VCaP (cell line): ENCODE results near the gene RIMS3.
A peak's percentile ranks its signal among the peaks of the same experiment; 100 is the strongest.

ENCODE experiments used
- H3K27ac ChIP-seq: fragments of 450-650 bp; 2 replicates; pipeline ENCODE4 v1.5.1; 2017
- CTCF ChIP-seq: fragments of 450-650 bp; conservative IDR thresholded peaks from 2 replicates; pipeline ENCODE4 v1.5.1; 2017; ENCODE audit warnings: mild to moderate bottlenecking, moderate library complexity

The RIMS3 gene

GRCh38 chr1:40618108-40618507, 47.4 kb downstream of the RIMS3 start:
- no peak overlapping the region for H3K27ac ChIP-seq
- no peak for TF ChIP-seq CTCF

GRCh38 chr1:40612345-40612831, 53.1 kb downstream of the RIMS3 start:
- peak; percentile 94 for TF ChIP-seq CTCF
- H3K27ac ChIP-seq: no peak overlapping the region

GRCh38 chr1:40610156-40610555, 55.3 kb downstream of the RIMS3 start:
- no peak for TF ChIP-seq CTCF
- H3K27ac ChIP-seq: no peak overlapping the region

DNA sequence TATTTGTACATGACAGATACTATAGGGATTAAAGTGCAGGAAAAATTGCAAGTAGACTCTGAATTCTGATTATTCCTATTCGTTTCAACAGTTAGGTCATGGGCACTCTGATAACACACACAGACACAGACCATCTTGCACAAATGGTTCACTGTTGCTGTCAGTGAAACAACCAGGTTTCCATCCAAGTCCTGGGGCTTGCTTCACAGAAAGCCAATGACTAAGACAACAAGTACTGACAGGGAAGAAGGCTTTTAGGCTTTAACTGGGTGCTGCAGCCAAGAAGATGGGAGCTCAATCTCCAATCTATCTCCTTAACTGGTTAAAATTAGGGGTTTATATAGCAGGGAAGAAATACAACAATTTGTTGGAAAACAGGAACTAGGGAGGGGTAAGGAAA, 57.6 kb downstream of the RIMS3 start:
- TF ChIP-seq CTCF: no peak

GRCh38 chr1:40606978-40607377, 58.5 kb downstream of the RIMS3 start:
- no peak overlapping the region for H3K27ac ChIP-seq
- TF ChIP-seq CTCF: no peak

More for the DNA sequence above, 57.6 kb downstream of the RIMS3 start:
- H3K27ac ChIP-seq: no peak overlapping the region

DNA sequence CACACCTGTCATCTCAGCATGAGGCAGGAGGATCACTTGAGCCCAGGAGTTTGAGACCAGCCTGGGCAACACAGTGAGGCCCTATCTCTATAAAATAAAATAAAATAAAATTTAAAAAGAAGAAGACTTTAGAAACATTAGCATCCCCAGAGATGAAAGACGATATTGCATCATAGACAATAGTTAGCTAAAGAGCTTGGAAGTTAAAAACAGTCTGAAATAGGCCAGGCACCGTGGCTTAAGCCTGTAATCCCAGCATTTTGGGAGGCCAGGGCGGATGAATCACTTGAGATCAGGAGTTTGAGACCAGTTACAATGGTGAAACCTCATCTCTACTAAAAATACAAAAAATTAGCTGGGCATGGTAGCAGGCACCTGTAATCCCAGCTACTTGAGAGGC, 59.3 kb downstream of the RIMS3 start:
- no peak for TF ChIP-seq CTCF
- no peak overlapping the region for H3K27ac ChIP-seq

DNA sequence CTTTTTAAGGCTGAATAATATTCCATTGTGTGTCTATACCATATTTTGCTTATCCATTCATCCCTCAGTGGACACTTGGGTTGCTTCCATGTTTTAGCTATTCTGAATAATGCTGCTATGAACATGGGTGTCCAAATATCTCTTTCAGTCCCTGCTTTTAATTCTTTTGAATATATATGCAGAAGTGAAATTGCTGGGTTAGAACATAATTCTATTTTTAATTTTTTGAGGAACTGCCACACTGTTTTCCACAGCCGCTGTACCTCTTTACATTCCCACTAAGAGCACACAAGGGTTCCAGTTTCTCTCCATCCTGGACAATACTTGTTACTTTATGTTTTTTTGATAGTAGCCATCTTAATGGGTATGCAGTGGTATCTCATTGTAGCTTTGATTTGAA, 65.6 kb downstream of the RIMS3 start:
- TF ChIP-seq CTCF: no peak
- no peak overlapping the region for H3K27ac ChIP-seq
